OCI-LY7 (cell line): ENCODE data around the gene HEMGN. TPM values are rescaled to one million over a fixed set of nuclear protein-coding genes. Genes with fewer than 3 reads are reported as not detected.
"Not testable (repeated sequence)": the region's sequence is repeated elsewhere in the genome, so short reads cannot be mapped to it uniquely, and the experiment has no call there.

Source experiments
- BruUV-seq: library from RNA; stranded (reverse); fragments of 400-500 nt; replicated peaks from 2 replicates; lab custom pipeline; 2021; lab: Mats Ljungman, UMichigan
- CTCF ChIA-PET: fragments of 300-600 bp; sonication (Branson Sonifier 250); formaldehyde crosslinking; loops from one replicate; lab custom pipeline; 2022; ENCODE audit warnings: antibody characterized with exemption; ENCODE audit not compliant: unreplicated experiment; lab: Charles Lee
- POLR2A ChIA-PET: fragments of 300-600 bp; sonication (Branson Sonifier 250); formaldehyde crosslinking; loops from one replicate; lab custom pipeline; 2022; ENCODE audit warnings: antibody characterized with exemption; lab: Charles Lee
- DNase-seq: peaks from one replicate; pipeline ENCODE4 v3.0.0-alpha.2; 2015; ENCODE audit warnings: low spot score
- H2AFZ ChIP-seq: fragments of 200-600 bp; sonication (generic), shearing (Covaris generic); 2 replicates; pipeline ENCODE4 v1.6.1; 2014; ENCODE audit warnings: mild to moderate bottlenecking, antibody characterized with exemption, low read length, moderate library complexity
- H3K27ac ChIP-seq: fragments of 200-600 bp; sonication (generic); 2 replicates; pipeline ENCODE4 v1.5.1; 2014; ENCODE audit warnings: mixed run types, low read depth, mild to moderate bottlenecking, moderate library complexity, low read length, inconsistent platforms; ENCODE audit not compliant: poor library complexity, severe bottlenecking
- H3K36me3 ChIP-seq: fragments of 200-600 bp; sonication (generic); 2 replicates; pipeline ENCODE4 v1.6.1; 2014; ENCODE audit warnings: mild to moderate bottlenecking, antibody characterized with exemption, low read length, moderate library complexity, mixed read lengths; ENCODE audit not compliant: insufficient read depth
- H3K4me1 ChIP-seq: fragments of 200-600 bp; sonication (generic); 2 replicates; pipeline ENCODE4 v1.5.1; 2014; ENCODE audit warnings: mild to moderate bottlenecking, low read length; ENCODE audit not compliant: insufficient read depth, poor library complexity, severe bottlenecking
- H3K4me2 ChIP-seq: fragments of 200-600 bp; sonication (generic); 2 replicates; pipeline ENCODE4 v1.6.1; 2014; ENCODE audit warnings: mild to moderate bottlenecking, low read length
- H3K4me3 ChIP-seq: fragments of 200-600 bp; sonication (generic); 2 replicates; pipeline ENCODE4 v1.5.1; 2014; ENCODE audit warnings: mild to moderate bottlenecking, low read depth, low read length; ENCODE audit not compliant: poor library complexity, severe bottlenecking
- H3K79me2 ChIP-seq: fragments of 200-600 bp; sonication (generic); 2 replicates; pipeline ENCODE4 v1.6.1; 2016; ENCODE audit warnings: low read depth, mild to moderate bottlenecking, low read length, moderate library complexity, mixed read lengths; ENCODE audit not compliant: insufficient read depth
- H3K9me2 ChIP-seq: fragments of 200-600 bp; sonication (generic); 2 replicates; pipeline ENCODE4 v1.6.1; 2016; ENCODE audit warnings: mild to moderate bottlenecking, low read length, mixed read lengths; ENCODE audit not compliant: insufficient read depth
- H3K9me3 ChIP-seq: fragments of 200-600 bp; sonication (generic); 2 replicates; pipeline ENCODE4 v1.6.1; 2014; ENCODE audit warnings: mild to moderate bottlenecking, mixed run types, low read length, mixed read lengths
- H4K20me1 ChIP-seq: fragments of 200-600 bp; sonication (generic); 2 replicates; pipeline ENCODE4 v1.6.1; 2014; ENCODE audit warnings: mild to moderate bottlenecking, antibody characterized with exemption, low read length, moderate library complexity, mixed read lengths; ENCODE audit not compliant: insufficient read depth
- CTCF ChIP-seq: fragments of 200-600 bp; sonication (generic); conservative IDR thresholded peaks from 2 replicates; pipeline ENCODE4 v1.5.1; 2014; ENCODE audit warnings: mild to moderate bottlenecking, antibody characterized with exemption, low read length, moderate library complexity, mixed read lengths
- EZH2phosphoT487 ChIP-seq: fragments of 200-600 bp; sonication (generic); IDR thresholded peaks from 2 replicates; pipeline ENCODE4 v1.6.1; 2018; ENCODE audit warnings: low read depth, borderline replicate concordance, mild to moderate bottlenecking, mixed run types, antibody characterized with exemption, low read length, moderate library complexity, mixed read lengths
- intact Hi-C: fragments of 100-400 bp; cut with micrococcal nuclease; formaldehyde crosslinking; loops from one replicate; pipeline ENCODE4 v1.10.0; 2022; ENCODE audit not compliant: unreplicated experiment
- total RNA-seq, 2 experiments: library from RNA; depleted of rRNA in 1 of 2; stranded (reverse); fragments of >200 nt in 1 of 2; shearing (Covaris generic) in 1 of 2; gene quantifications; 2 replicates each; pipeline ENCODE4 v1.2.3, GENCODE V29; 2014 to 2022

Gene HEMGN
- total RNA-seq, 2 experiments from 2014 or later, result 3.8 to 5.4 TPM

- Histone ChIP-seq H3K9me2 (no peaks in the 10 kb centered on the region), H3K4me2 (no peak overlapping the region), H3K27ac (no peak overlapping the region), H3K4me3 (no peak overlapping the region), H4K20me1 (no peaks in the 10 kb centered on the region), H3K4me1 (peaks cover 12% of the 10 kb centered on the region), H3K79me2 (no peaks in the 10 kb centered on the region), H3K36me3 (no peaks in the 10 kb centered on the region), H3K9me3 (no peaks in the 10 kb centered on the region), H2AFZ (no peak overlapping the region)
- intact Hi-C loops, result no loop called here
- ChIA-PET POLR2A (interaction anchor here (1.1 to 1.7 kb wide), 4 partner anchors 9 to 55 kb away, joined by 4 read pairs; partner anchors contain the start of gene TRMO), CTCF (interaction anchor here (1.2 kb wide), 1 partner anchor 40 kb away, joined by 3 read pairs; no protein-coding TSS in a partner anchor)
- TF ChIP-seq CTCF (no peak), EZH2phosphoT487 (no peak)
- no peak for DNase-seq
- no TSS peak for BruUV-seq
These were observed 24.6 kb upstream of the HEMGN start for GRCh38 chr9:97962575-97962974.

- DNase-seq, result no peak
- intact Hi-C loops, result no loop called here
- Histone ChIP-seq H3K79me2 (no peaks in the 10 kb centered on the region), H3K4me1 (peaks cover 10% of the 10 kb centered on the region), H3K9me3 (no peaks in the 10 kb centered on the region), H3K27ac (no peak overlapping the region), H3K9me2 (no peaks in the 10 kb centered on the region), H4K20me1 (no peaks in the 10 kb centered on the region), H3K4me2 (no peak overlapping the region), H3K36me3 (no peaks in the 10 kb centered on the region), H3K4me3 (no peak overlapping the region), H2AFZ (no peak overlapping the region)
- no peak for TF ChIP-seq CTCF
- TF ChIP-seq EZH2phosphoT487, result no peak
- ChIA-PET POLR2A (interaction anchor here (0.5 to 1.7 kb wide), 4 partner anchors 10 to 262 kb away, joined by 4 to 5 read pairs (median 4); no protein-coding TSS in a partner anchor), CTCF (interaction anchor here (1.2 kb wide), 1 partner anchor 39 kb away, joined by 3 read pairs; no protein-coding TSS in a partner anchor)
- no TSS peak for BruUV-seq
These were observed 24.2 kb upstream of the HEMGN start for GRCh38 chr9:97962136-97962535.

- POLR2A ChIA-PET, result interaction anchor here (0.5 kb wide), 1 partner anchor 263 kb away, joined by 5 read pairs; no protein-coding TSS in a partner anchor
- no peak overlapping the region for H3K4me3 ChIP-seq
- peaks cover 3% of the 10 kb centered on the region for H3K4me1 ChIP-seq
- no peaks in the 10 kb centered on the region for H3K36me3 ChIP-seq
- H4K20me1 ChIP-seq, result no peaks in the 10 kb centered on the region
- H3K9me2 ChIP-seq, result no peaks in the 10 kb centered on the region
- TF ChIP-seq CTCF, result no peak
- no TSS peak for BruUV-seq
- H3K4me2 ChIP-seq, result no peak overlapping the region
- H3K79me2 ChIP-seq, result no peaks in the 10 kb centered on the region
- no peak for DNase-seq
- CTCF ChIA-PET, result interaction anchor here (1.2 kb wide), 1 partner anchor 39 kb away, joined by 3 read pairs; no protein-coding TSS in a partner anchor
- intact Hi-C loops, result no loop called here
- H2AFZ ChIP-seq, result no peak overlapping the region
- H3K27ac ChIP-seq, result no peak overlapping the region
- H3K9me3 ChIP-seq, result no peaks in the 10 kb centered on the region
These were observed 23.4 kb upstream of the HEMGN start for GRCh38 chr9:97961361-97961760.

GRCh38 chr9:97960678-97961328, 22.8 kb upstream of the HEMGN start:
- H3K4me2 ChIP-seq, H3K79me2 ChIP-seq, H3K4me3 ChIP-seq, intact Hi-C loops, H4K20me1 ChIP-seq, H3K9me3 ChIP-seq, CTCF ChIA-PET, H3K9me2 ChIP-seq, H3K4me1 ChIP-seq, H2AFZ ChIP-seq, POLR2A ChIA-PET, H3K36me3 ChIP-seq, DNase-seq, H3K27ac ChIP-seq, BruUV-seq: not testable (repeated sequence)
